Uterus (tissue), 4 donors: ENCODE data around the gene PPP1R9A. TPM values are rescaled to one million over a fixed set of nuclear protein-coding genes. Genes with fewer than 3 reads are reported as not detected.

ENCODE experiments used
- DNase-seq, 2 donors: peaks; one replicate each; pipeline ENCODE4 v3.0.0-alpha.2; 2019 to 2020
- H3K27ac ChIP-seq, 2 donors: fragments of 200-600 bp; sonication (generic); 1 replicate in 1 of 2; 2 replicates in 1 of 2; pipeline ENCODE4 v1.5.1; 2016 to 2018
- H3K27me3 ChIP-seq, 2 donors: fragments of 200-600 bp; sonication (generic); one replicate each; pipeline ENCODE4 v1.5.1; 2018 to 2019; ENCODE audit warnings: control low read depth in 1 of 2
- H3K36me3 ChIP-seq, 2 donors: fragments of 200-600 bp; sonication (generic); one replicate each; pipeline ENCODE4 v1.5.1; 2019; ENCODE audit warnings: control low read depth in 1 of 2
- H3K4me1 ChIP-seq, 2 donors: fragments of 200-600 bp; sonication (generic); one replicate each; pipeline ENCODE4 v1.5.1; 2018 to 2019; ENCODE audit warnings: control low read depth in 1 of 2
- H3K4me3 ChIP-seq, 2 donors: fragments of 200-600 bp; sonication (generic); 1 replicate in 1 of 2; 2 replicates in 1 of 2; pipeline ENCODE4 v1.5.1; 2018 to 2019; ENCODE audit warnings: mild to moderate bottlenecking in 1 of 2
- H3K9me3 ChIP-seq, 2 donors: fragments of 200-600 bp; sonication (generic); one replicate each; pipeline ENCODE4 v1.5.1; 2019; ENCODE audit warnings: control low read depth in 1 of 2
- POLR2A ChIP-seq, 2 donors: fragments of 450-650 bp; IDR thresholded peaks; one replicate each; pipeline ENCODE4 v1.6.1; 2016; ENCODE audit warnings: antibody characterized with exemption in 2 of 2, mild to moderate bottlenecking in 1 of 2, moderate library complexity in 1 of 2
- intact Hi-C: fragments of 100-400 bp; cut with DNase I; formaldehyde crosslinking; loops from one replicate; pipeline ENCODE4 v1.15.1; 2023; ENCODE audit warnings: low total_unique reads
- total RNA-seq, 4 donors: library from RNA; depleted of rRNA in 3 of 4; stranded (reverse); fragments of >200 nt in 3 of 4; gene quantifications; one replicate each; pipeline versions ENCODE4 v1.1.0 to v1.2.4, GENCODE V29; 2014 to 2023
- TF ChIP-seq, protein P1 (sequence below), 4 experiments: fragments of 200-600 bp in 2 of 4; fragments of 450-650 bp in 2 of 4; sonication (generic) in 2 of 4; IDR thresholded peaks; one replicate each; pipeline ENCODE4 v1.5.1; 2016 to 2019; ENCODE audit warnings: antibody characterized with exemption in 4 of 4, mild to moderate bottlenecking in 2 of 4, moderate library complexity in 1 of 4
- donor health status: DM: yes; HTN: yes; CAD: no.

PPP1R9A gene
- total RNA-seq, 4 donors from 2014 or later, result 5.3 to 39.6 (median 15.0) TPM

DNA sequence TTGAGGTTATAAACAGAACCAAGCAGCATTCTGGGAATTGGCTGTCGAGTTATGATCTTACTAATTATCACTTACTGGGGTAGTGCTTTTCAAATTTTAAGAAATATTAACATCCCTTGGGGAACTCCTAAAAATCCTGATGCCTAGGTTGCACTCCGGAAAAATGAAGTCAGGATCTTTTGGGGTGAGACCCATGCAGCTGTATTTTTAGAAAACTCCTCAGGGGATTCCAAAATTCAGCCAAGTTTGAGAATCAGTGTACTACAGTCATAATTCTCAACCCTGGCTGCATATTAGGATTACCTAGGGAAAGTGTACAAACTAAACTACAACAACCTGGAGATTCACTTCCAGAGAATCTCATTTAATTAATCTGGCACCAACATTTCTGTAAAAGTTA lies 17.2 kb upstream of the PPP1R9A start:
- DNase-seq, result no peak
- no peaks in the 10 kb centered on the region for H3K27me3 ChIP-seq
- intact Hi-C loops, result no loop called here
- H3K27ac ChIP-seq, result no peak overlapping the region
- peaks cover 0 to 4% of the 10 kb centered on the region in 2 donors for H3K4me1 ChIP-seq
- H3K36me3 ChIP-seq, result no peaks in the 10 kb centered on the region
- H3K9me3 ChIP-seq, result no peaks in the 10 kb centered on the region
- TF ChIP-seq POLR2A (IDR thresholded peaks at IDR 0.05), result no peak
- TF ChIP-seq, protein P1, sequence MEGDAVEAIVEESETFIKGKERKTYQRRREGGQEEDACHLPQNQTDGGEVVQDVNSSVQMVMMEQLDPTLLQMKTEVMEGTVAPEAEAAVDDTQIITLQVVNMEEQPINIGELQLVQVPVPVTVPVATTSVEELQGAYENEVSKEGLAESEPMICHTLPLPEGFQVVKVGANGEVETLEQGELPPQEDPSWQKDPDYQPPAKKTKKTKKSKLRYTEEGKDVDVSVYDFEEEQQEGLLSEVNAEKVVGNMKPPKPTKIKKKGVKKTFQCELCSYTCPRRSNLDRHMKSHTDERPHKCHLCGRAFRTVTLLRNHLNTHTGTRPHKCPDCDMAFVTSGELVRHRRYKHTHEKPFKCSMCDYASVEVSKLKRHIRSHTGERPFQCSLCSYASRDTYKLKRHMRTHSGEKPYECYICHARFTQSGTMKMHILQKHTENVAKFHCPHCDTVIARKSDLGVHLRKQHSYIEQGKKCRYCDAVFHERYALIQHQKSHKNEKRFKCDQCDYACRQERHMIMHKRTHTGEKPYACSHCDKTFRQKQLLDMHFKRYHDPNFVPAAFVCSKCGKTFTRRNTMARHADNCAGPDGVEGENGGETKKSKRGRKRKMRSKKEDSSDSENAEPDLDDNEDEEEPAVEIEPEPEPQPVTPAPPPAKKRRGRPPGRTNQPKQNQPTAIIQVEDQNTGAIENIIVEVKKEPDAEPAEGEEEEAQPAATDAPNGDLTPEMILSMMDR (IDR thresholded peaks at IDR 0.05), result no peak
- H3K4me3 ChIP-seq, result no peak overlapping the region

DNA sequence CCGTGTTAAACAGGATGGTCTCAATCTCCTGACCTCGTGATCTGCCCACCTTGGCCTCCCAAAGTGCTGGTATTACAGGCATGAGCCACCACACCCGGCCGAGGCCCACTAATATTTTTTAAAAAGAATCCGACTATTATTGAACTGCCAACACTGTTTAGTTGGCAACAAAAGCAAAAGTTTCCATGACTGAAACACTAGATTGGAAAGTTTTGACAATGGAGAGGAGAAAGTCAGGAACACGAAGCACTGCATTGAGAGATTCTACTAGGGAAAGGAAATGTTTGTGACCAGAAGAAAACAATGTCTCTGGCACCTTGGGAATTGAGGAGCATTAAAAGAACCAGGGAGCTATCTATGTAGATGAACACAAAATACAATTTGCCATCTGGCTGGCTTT lies 13.7 kb upstream of the PPP1R9A start:
- intact Hi-C loops, result no loop called here

DNA sequence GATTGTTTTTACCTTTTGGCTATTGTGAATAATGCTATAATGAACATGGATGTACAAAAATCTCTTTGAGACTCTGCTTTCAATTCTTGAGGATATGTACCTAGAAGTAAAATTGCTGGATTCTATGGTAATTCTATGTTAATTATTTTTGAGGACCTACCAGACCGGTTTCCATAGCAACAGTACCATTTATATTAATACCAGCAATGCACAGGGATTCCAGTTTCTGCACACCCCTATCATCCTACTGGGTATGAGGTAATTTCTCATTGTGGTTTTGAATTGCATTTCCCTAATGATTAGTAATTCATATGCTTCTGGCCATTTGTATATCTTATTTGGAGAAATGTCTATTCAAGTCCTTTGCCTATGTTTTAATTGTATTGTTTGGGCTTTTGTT lies 9.9 kb upstream of the PPP1R9A start:
- intact Hi-C loops, result no loop called here
- H3K36me3 ChIP-seq, result no peaks in the 10 kb centered on the region
- H3K4me3 ChIP-seq, result no peak overlapping the region
- no peaks in the 10 kb centered on the region for H3K9me3 ChIP-seq
- H3K4me1 ChIP-seq, result no peaks in the 10 kb centered on the region
- DNase-seq, result no peak
- no peak overlapping the region for H3K27ac ChIP-seq
- TF ChIP-seq, protein P1 (IDR thresholded peaks at IDR 0.05), result no peak
- TF ChIP-seq POLR2A (IDR thresholded peaks at IDR 0.05), result no peak
- H3K27me3 ChIP-seq, result no peaks in the 10 kb centered on the region

More for the DNA sequence above, 13.7 kb upstream of the PPP1R9A start:
- no peak overlapping the region for H3K27ac ChIP-seq
- TF ChIP-seq, protein P1 (IDR thresholded peaks at IDR 0.05), result no peak
- no peak for TF ChIP-seq POLR2A (IDR thresholded peaks at IDR 0.05)
- no peaks in the 10 kb centered on the region for H3K36me3 ChIP-seq
- peaks cover 0 to 4% of the 10 kb centered on the region in 2 donors for H3K4me1 ChIP-seq
- no peaks in the 10 kb centered on the region for H3K9me3 ChIP-seq
- no peak overlapping the region for H3K4me3 ChIP-seq
- no peak for DNase-seq
- no peaks in the 10 kb centered on the region for H3K27me3 ChIP-seq

DNA sequence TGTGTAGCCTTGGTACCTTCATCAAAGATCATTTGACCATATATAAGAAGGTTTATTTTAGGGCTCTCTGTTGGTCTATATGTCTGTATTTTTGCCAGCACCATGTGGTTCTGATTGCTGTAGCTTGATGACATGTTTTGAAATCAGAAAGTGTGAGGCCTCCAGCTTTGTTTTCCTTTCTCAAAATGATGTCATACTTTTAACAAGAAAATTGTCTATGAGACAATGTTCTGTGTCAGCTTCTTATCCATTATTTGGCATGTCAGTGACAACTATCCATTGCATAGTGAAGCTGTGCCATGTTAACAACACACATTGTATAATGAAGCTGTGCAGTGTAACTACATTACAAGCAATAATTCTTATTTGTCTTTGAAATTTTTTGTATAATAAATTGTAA lies 9.1 kb upstream of the PPP1R9A start:
- no peaks in the 10 kb centered on the region for H3K9me3 ChIP-seq
- intact Hi-C loops, result no loop called here
- no peak overlapping the region for H3K4me3 ChIP-seq
- H3K4me1 ChIP-seq, result no peaks in the 10 kb centered on the region
- no peaks in the 10 kb centered on the region for H3K27me3 ChIP-seq
- H3K36me3 ChIP-seq, result no peaks in the 10 kb centered on the region
- TF ChIP-seq POLR2A (IDR thresholded peaks at IDR 0.05), result no peak
- TF ChIP-seq, protein P1 (IDR thresholded peaks at IDR 0.05), result no peak
- DNase-seq, result no peak
- H3K27ac ChIP-seq, result no peak overlapping the region

DNA sequence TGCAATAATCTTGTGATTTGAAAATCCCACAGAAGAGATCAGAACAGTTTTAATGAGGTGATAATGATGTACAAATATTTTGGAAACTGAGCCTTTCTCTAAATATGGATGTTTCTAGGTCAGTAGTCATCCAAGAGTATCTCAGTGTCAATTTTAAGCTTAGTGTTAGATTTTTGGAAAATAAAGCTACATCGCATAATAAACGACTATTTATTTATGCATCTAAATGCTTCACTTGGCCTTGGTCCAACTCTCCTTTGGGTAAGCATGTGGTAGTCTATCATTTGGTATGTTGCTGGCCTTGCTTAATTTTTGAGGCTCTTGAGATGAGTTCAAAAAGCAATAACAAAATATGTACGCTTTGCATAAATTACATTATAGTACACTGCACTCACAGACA lies 5.4 kb upstream of the PPP1R9A start:
- no peak overlapping the region for H3K4me3 ChIP-seq
- H3K27me3 ChIP-seq, result no peaks in the 10 kb centered on the region
- H3K9me3 ChIP-seq, result no peaks in the 10 kb centered on the region
- no peaks in the 10 kb centered on the region for H3K4me1 ChIP-seq
- intact Hi-C loops, result no loop called here
- H3K27ac ChIP-seq, result no peak overlapping the region
- no peaks in the 10 kb centered on the region for H3K36me3 ChIP-seq
- no peak for TF ChIP-seq POLR2A (IDR thresholded peaks at IDR 0.05)
- DNase-seq, result no peak

DNA sequence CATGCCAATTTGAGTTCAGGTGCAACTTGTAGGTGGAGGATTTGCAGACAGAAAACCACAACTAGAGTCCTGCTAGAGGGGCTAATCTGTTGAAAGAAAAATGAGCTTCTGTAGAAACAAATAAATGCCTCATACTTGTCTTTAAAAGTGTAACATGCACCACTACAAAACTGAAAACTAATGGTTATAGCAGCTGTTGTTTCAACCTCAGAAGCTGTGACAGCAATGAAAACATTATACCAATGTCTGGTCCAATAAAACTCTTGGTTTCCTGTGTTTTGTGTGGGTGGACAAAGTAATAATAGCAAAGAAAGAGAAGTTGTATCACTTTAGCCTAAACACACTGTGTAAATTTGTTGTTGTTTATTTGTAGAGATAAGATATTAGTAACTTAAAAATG lies 3.4 kb upstream of the PPP1R9A start:
- intact Hi-C loops, result no loop called here

More for the DNA sequence above, 3.4 kb upstream of the PPP1R9A start:
- no peaks in the 10 kb centered on the region for H3K4me1 ChIP-seq
- H3K9me3 ChIP-seq, result no peaks in the 10 kb centered on the region
- H3K27ac ChIP-seq, result no peak overlapping the region
- DNase-seq, result no peak
- no peak overlapping the region for H3K4me3 ChIP-seq
- TF ChIP-seq POLR2A (IDR thresholded peaks at IDR 0.05), result no peak
- TF ChIP-seq, protein P1 (IDR thresholded peaks at IDR 0.05), result no peak
- no peaks in the 10 kb centered on the region for H3K36me3 ChIP-seq
- no peaks in the 10 kb centered on the region for H3K27me3 ChIP-seq
